B cell (primary cell): ENCODE data around the gene RAB27A. TPM values are rescaled to one million over a fixed set of nuclear protein-coding genes. Genes with fewer than 3 reads are reported as not detected.
A peak's percentile ranks its signal among the peaks of the same experiment; 100 is the strongest.

Experiments used
- ATAC-seq: fragments of 200-7000 bp; cut with Tn5 transposase; one replicate; pipeline ENCODE4 v1.10.0; 2021; ENCODE audit warnings: low read depth, mild to moderate bottlenecking, moderate number of reproducible peaks, moderate library complexity
- CTCF ChIA-PET: fragments of 350-600 bp; sonication (Branson Sonifier 250); formaldehyde crosslinking; loops from one replicate; lab custom pipeline; 2021; ENCODE audit warnings: antibody characterized with exemption, inconsistent platforms; lab: Charles Lee
- POLR2A ChIA-PET: fragments of 350-600 bp; sonication (Branson Sonifier 250); formaldehyde crosslinking; loops from one replicate; lab custom pipeline; 2021; ENCODE audit warnings: antibody characterized with exemption; lab: Charles Lee
- DNase-seq: peaks from one replicate; pipeline ENCODE4 v3.0.0; 2013
- H2AFZ ChIP-seq: 2 replicates; pipeline ENCODE4 v1.6.1; 2012; ENCODE audit warnings: mild to moderate bottlenecking, low read depth, low read length; ENCODE audit not compliant: insufficient read depth, poor library complexity, severe bottlenecking
- H3K27ac ChIP-seq, 2 donors: 1 replicate in 1 of 2; 2 replicates in 1 of 2; pipeline ENCODE4 v1.5.1; 2012 to 2013; ENCODE audit warnings: low read length in 2 of 2, mild to moderate bottlenecking in 2 of 2, moderate library complexity in 1 of 2
- H3K27me3 ChIP-seq, 4 experiments: fragments of 200-600 bp in 1 of 4; sonication (generic) in 1 of 4; replicated peaks in 1 of 4; 1 replicate in 2 of 4; 2 replicates in 2 of 4; pipeline versions ENCODE4 v1.6.1 to v1.7.0; 2013 to 2016; ENCODE audit warnings: low read length in 3 of 4, mild to moderate bottlenecking in 2 of 4, mixed read lengths in 1 of 4, moderate library complexity in 1 of 4; ENCODE audit not compliant: insufficient read depth in 4 of 4, control insufficient read depth in 3 of 4; ENCODE audit errors: control extremely low read depth in 1 of 4
- H3K36me3 ChIP-seq, 2 experiments: replicated peaks in 1 of 2; 1 replicate in 1 of 2; 2 replicates in 1 of 2; pipeline versions ENCODE4 v1.6.1 to v1.7.1; 2013; ENCODE audit warnings: low read length in 1 of 2; ENCODE audit not compliant: insufficient read depth in 2 of 2, control insufficient read depth in 1 of 2; ENCODE audit errors: control extremely low read depth in 1 of 2, extremely low read depth in 1 of 2
- H3K4me1 ChIP-seq, 2 donors: fragments of 200-600 bp in 1 of 2; sonication (generic) in 1 of 2; 1 replicate in 1 of 2; 2 replicates in 1 of 2; pipeline versions ENCODE4 v1.5.1 to v1.6.1; 2013 to 2017; ENCODE audit warnings: low read length in 2 of 2; ENCODE audit not compliant: control insufficient read depth in 2 of 2, insufficient read depth in 2 of 2
- H3K4me2 ChIP-seq: replicated peaks from 2 replicates; pipeline ENCODE3; 2012; ENCODE audit warnings: mild to moderate bottlenecking, low read depth, low read length; ENCODE audit not compliant: poor library complexity, severe bottlenecking
- H3K4me3 ChIP-seq, 5 experiments: fragments of 200-600 bp in 1 of 5; sonication (generic) in 1 of 5; 1 replicate in 3 of 5; 2 replicates in 2 of 5; pipeline versions ENCODE4 v1.5.1 to v1.7.0; 2011 to 2016; ENCODE audit warnings: low read length in 4 of 5, mild to moderate bottlenecking in 4 of 5, low read depth in 2 of 5, control low read depth in 1 of 5, moderate library complexity in 1 of 5; ENCODE audit not compliant: insufficient read depth in 1 of 5; ENCODE audit errors: control extremely low read depth in 1 of 5, extremely low read depth in 1 of 5
- H3K79me2 ChIP-seq: fragments of 200-600 bp; sonication (generic); one replicate; pipeline ENCODE4 v1.6.0; 2016; ENCODE audit warnings: low read length; ENCODE audit not compliant: control insufficient read depth, insufficient read depth
- H3K9ac ChIP-seq: fragments of 200-600 bp; sonication (generic); 2 replicates; pipeline ENCODE4 v1.6.1; 2017; ENCODE audit warnings: mild to moderate bottlenecking, low read length, moderate library complexity
- H3K9me3 ChIP-seq, 3 donors: one replicate each; pipeline versions ENCODE4 v1.6.1 to v1.7.1; 2013; ENCODE audit warnings: low read length in 2 of 3; ENCODE audit not compliant: control insufficient read depth in 2 of 3, insufficient read depth in 1 of 3; ENCODE audit errors: control extremely low read depth in 1 of 3
- H4K20me1 ChIP-seq: 2 replicates; pipeline ENCODE4 v1.6.0; 2012; ENCODE audit warnings: mild to moderate bottlenecking, low read length; ENCODE audit not compliant: insufficient read depth, control insufficient read depth, poor library complexity, severe bottlenecking
- H3K27ac Mint-ChIP-seq: one replicate; pipeline ENCODE4 v1.8.0; 2021; ENCODE audit warnings: mixed read lengths
- H3K27me3 Mint-ChIP-seq: one replicate; pipeline ENCODE4 v1.8.0; 2021; ENCODE audit warnings: mixed read lengths
- H3K4me1 Mint-ChIP-seq: one replicate; pipeline ENCODE4 v1.8.0; 2021; ENCODE audit warnings: mixed read lengths
- H3K4me3 Mint-ChIP-seq: one replicate; pipeline ENCODE4 v1.8.0; 2021; ENCODE audit warnings: mixed read lengths
- H3K9me3 Mint-ChIP-seq: one replicate; pipeline ENCODE4 v1.8.0; 2022; ENCODE audit warnings: mixed read lengths; ENCODE audit not compliant: insufficient read depth
- EZH2 ChIP-seq: IDR thresholded peaks from 2 replicates; pipeline ENCODE4 v1.6.1; 2012; ENCODE audit warnings: borderline replicate concordance, low read depth, mild to moderate bottlenecking, moderate library complexity, low read length; ENCODE audit not compliant: insufficient read depth, poor library complexity, severe bottlenecking
- WGBS: methylation state at CpG from one replicate; pipeline ENCODE4 v1.1.5; 2013; ENCODE audit warnings: missing lambda C conversion rate; ENCODE audit not compliant: insufficient coverage; 5-methylcytosine and 5-hydroxymethylcytosine counted together
- intact Hi-C: fragments of 100-400 bp; cut with micrococcal nuclease; formaldehyde crosslinking; loops from one replicate; pipeline ENCODE4 v1.10.0; 2022
- polyA plus RNA-seq: library from polyadenylated mRNA; depleted of rRNA; stranded (reverse); fragments of >200 nt; gene quantifications from 2 replicates; pipeline ENCODE4 v1.2.3, GENCODE V29; 2012
- total RNA-seq, 2 donors: library from RNA; stranded (reverse); fragments of 120-200 nt in 1 of 2; gene quantifications; 1 replicate in 1 of 2; 2 replicates in 1 of 2; pipeline versions ENCODE4 v1.2.3 to v1.2.4, GENCODE V29; 2013 to 2022
- TF ChIP-seq, protein P1 (sequence below): fragments of 200-600 bp; IDR thresholded peaks from one replicate; pipeline ENCODE4 v1.8.0; 2022; ENCODE audit warnings: antibody characterized with exemption, mild to moderate bottlenecking

Gene RAB27A
- total and polyA plus RNA-seq, 2 donors (not counting 1 experiment from before 2014, with no cell fraction given), result 7.2 to 19.0 TPM

- intact Hi-C loops, result loop anchor here (1.0 to 10.0 kb wide), 2 partner anchors 122 to 1049 kb away; partner anchors contain the start of gene RFX7
- H3K36me3 ChIP-seq, result peaks cover 6 to 15% of the 10 kb centered on the region in 2 experiments
- H3K27me3 ChIP-seq, result no peaks in the 10 kb centered on the region
- DNase-seq (no peak), ATAC-seq (no peak)
- peaks cover 37% of the 10 kb centered on the region for H4K20me1 ChIP-seq
- Mint-ChIP-seq H3K9me3 (no peaks in the 10 kb centered on the region), H3K27me3 (no peaks in the 10 kb centered on the region), H3K4me1 (peaks cover 9% of the 10 kb centered on the region), H3K27ac (no peak overlapping the region), H3K4me3 (no peak overlapping the region)
- ChIA-PET CTCF (interaction anchor here (2.6 kb wide), 1 partner anchor 212 kb away, joined by 13 read pairs; the partner anchor contains the start of genes CCPG1 and PIERCE2), POLR2A (interaction anchor here (1.3 kb wide), 1 partner anchor 212 kb away, joined by 8 read pairs; the partner anchor contains the start of genes CCPG1 and PIERCE2)
- H3K27ac ChIP-seq, result peak overlapping the region; percentile 92
- peak overlapping the region; percentile 78 to 97 (median 90) for H3K4me3 ChIP-seq
- H2AFZ ChIP-seq, result peak overlapping the region; percentile 84
- peak overlapping the region; percentile 94 for H3K9ac ChIP-seq
- no peak for TF ChIP-seq EZH2
- TF ChIP-seq, protein P1, sequence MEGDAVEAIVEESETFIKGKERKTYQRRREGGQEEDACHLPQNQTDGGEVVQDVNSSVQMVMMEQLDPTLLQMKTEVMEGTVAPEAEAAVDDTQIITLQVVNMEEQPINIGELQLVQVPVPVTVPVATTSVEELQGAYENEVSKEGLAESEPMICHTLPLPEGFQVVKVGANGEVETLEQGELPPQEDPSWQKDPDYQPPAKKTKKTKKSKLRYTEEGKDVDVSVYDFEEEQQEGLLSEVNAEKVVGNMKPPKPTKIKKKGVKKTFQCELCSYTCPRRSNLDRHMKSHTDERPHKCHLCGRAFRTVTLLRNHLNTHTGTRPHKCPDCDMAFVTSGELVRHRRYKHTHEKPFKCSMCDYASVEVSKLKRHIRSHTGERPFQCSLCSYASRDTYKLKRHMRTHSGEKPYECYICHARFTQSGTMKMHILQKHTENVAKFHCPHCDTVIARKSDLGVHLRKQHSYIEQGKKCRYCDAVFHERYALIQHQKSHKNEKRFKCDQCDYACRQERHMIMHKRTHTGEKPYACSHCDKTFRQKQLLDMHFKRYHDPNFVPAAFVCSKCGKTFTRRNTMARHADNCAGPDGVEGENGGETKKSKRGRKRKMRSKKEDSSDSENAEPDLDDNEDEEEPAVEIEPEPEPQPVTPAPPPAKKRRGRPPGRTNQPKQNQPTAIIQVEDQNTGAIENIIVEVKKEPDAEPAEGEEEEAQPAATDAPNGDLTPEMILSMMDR, result no peak
- peaks cover 29 to 30% of the 10 kb centered on the region in 2 donors for H3K4me1 ChIP-seq
- H3K9me3 ChIP-seq, result no peaks in the 10 kb centered on the region
- 0% methylated on average over 5 of the region's 9 CpGs for WGBS
- H3K4me2 ChIP-seq, result peak overlapping the region; percentile 87
- peaks cover 61% of the 10 kb centered on the region for H3K79me2 ChIP-seq
Observed at GRCh38 chr15:55195996-55196395, 93.6 kb downstream of the RAB27A start.

DNA sequence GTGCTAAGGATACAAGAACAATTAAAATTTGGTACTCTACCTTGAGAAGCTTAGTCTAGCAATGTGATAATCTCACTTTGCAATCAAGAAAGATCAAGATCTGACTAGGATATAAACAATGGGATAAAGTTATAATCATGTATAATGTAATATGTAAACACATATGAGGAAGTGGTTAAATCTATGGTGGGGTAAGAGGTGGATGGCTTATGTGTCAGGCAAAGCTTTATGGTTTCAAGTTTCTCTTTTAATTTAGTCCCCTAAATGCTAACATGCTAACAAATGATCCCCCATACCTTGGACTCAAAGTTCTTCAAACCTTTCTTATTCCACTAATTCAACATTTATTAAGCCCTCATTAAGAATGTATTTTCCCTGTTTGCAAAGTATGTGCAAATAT is 95.4 kb downstream of the RAB27A start:
- peaks cover 50% of the 10 kb centered on the region for H4K20me1 ChIP-seq
- POLR2A ChIA-PET, result no interaction called here

More for the DNA sequence above, 95.4 kb downstream of the RAB27A start:
- TF ChIP-seq, protein P1, result no peak
- TF ChIP-seq EZH2, result no peak
- Histone ChIP-seq H3K4me1 (peaks cover 29 to 30% of the 10 kb centered on the region in 2 donors), H3K9me3 (no peaks in the 10 kb centered on the region), H3K4me3 (no peak overlapping the region), H3K36me3 (peaks cover 8 to 26% of the 10 kb centered on the region in 2 experiments), H3K79me2 (peaks cover 70% of the 10 kb centered on the region), H3K4me2 (peak overlapping the region; percentile 87), H3K27me3 (no peaks in the 10 kb centered on the region), H2AFZ (no peak overlapping the region), H3K9ac (no peak overlapping the region), H3K27ac (peak overlapping the region in 1 of 2 donors; percentile 30)
- no peak for ATAC-seq
- CTCF ChIA-PET, result no interaction called here
- Mint-ChIP-seq H3K27ac (no peak overlapping the region), H3K4me3 (peak overlapping the region; percentile 11), H3K4me1 (peaks cover 9% of the 10 kb centered on the region), H3K27me3 (no peaks in the 10 kb centered on the region), H3K9me3 (no peaks in the 10 kb centered on the region)
- DNase-seq, result no peak
- intact Hi-C loops, result loop anchor here (10.0 kb wide), 1 partner anchor 1051 kb away; the partner anchor contains the start of gene RFX7
